HepG2 (cell line): ENCODE results near the gene APBB2. TPM values are rescaled to one million over a fixed set of nuclear protein-coding genes. Genes with fewer than 3 reads are reported as not detected.

Source experiments
- ATAC-seq: fragments of 200-7000 bp; cut with Tn5 transposase; 3 replicates; pipeline ENCODE4 v1.9.1; 2020; ENCODE audit warnings: mild to moderate bottlenecking, moderate library complexity
- BruUV-seq: library from RNA; stranded (reverse); fragments of 400-500 nt; replicated peaks from 2 replicates; lab custom pipeline; 2021; lab: Mats Ljungman, UMichigan
- CTCF ChIA-PET: fragments of 300-600 bp; formaldehyde crosslinking; extraction: SDS; loops from one replicate; lab custom pipeline; 2021; ENCODE audit warnings: low total read pairs, inconsistent platforms, low intra/inter-chr PET ratio; lab: Yijun Ruan, JAX
- POLR2A ChIA-PET: fragments of 350-600 bp; sonication (Branson Sonifier 250); formaldehyde crosslinking; loops from one replicate; lab custom pipeline; 2020; ENCODE audit warnings: antibody characterized with exemption, inconsistent platforms; lab: Yijun Ruan, JAX
- DNase-seq: peaks from one replicate; pipeline ENCODE4 v3.0.0-alpha.2; 2015; ENCODE audit warnings: low spot score
- FAIRE-seq: peaks from 3 replicates; lab custom pipeline; 2011; peaks lifted over from hg19 to GRCh38; lab: Jason Lieb, UNC
- H2AFZ ChIP-seq: one replicate; pipeline ENCODE4 v1.6.1; 2011; ENCODE audit warnings: low read length, inconsistent platforms
- H3K27ac ChIP-seq: fragments of 300-600 bp; 3 replicates; pipeline ENCODE4 v1.8.0; 2011; ENCODE audit warnings: mixed run types, mild to moderate bottlenecking, mixed read lengths, low read length, inconsistent platforms; ENCODE audit not compliant: insufficient read depth; ENCODE audit errors: extremely low read length
- H3K27me3 ChIP-seq, 2 experiments: fragments of 200-600 bp in 1 of 2; 2 replicates in 1 of 2; 3 replicates in 1 of 2; pipeline versions ENCODE4 v1.6.0 to v1.8.0; 2011; ENCODE audit warnings: low read length in 2 of 2, mild to moderate bottlenecking in 2 of 2, moderate library complexity in 2 of 2, inconsistent platforms in 1 of 2; ENCODE audit not compliant: insufficient read depth in 2 of 2, control insufficient read depth in 1 of 2
- H3K36me3 ChIP-seq, 2 experiments: fragments of 200-600 bp in 1 of 2; replicated peaks in 1 of 2; 2 replicates in 1 of 2; 3 replicates in 1 of 2; pipeline versions ENCODE4 v1.5.1 to v1.8.0; 2011; ENCODE audit warnings: low read length in 2 of 2, inconsistent platforms in 1 of 2; ENCODE audit not compliant: insufficient read depth in 2 of 2, control insufficient read depth in 1 of 2
- H3K4me1 ChIP-seq: 2 replicates; pipeline ENCODE4 v1.5.1; 2012; ENCODE audit warnings: low read length, inconsistent platforms; ENCODE audit not compliant: insufficient read depth
- H3K4me2 ChIP-seq: 2 replicates; pipeline ENCODE4 v1.6.0; 2011; ENCODE audit warnings: low read depth, low read length, inconsistent platforms
- H3K4me3 ChIP-seq, 3 experiments: fragments of 200-600 bp in 1 of 3; sonication (generic), shearing (Covaris generic) in 1 of 3; replicated peaks in 1 of 3; 2 replicates each; pipeline ENCODE4 v1.5.1; 2011 to 2016; ENCODE audit warnings: low read length in 3 of 3, inconsistent platforms in 2 of 3, low read depth in 2 of 3, mild to moderate bottlenecking in 2 of 3, control low read depth in 1 of 3, mixed read lengths in 1 of 3; ENCODE audit not compliant: insufficient read depth in 1 of 3
- H3K79me2 ChIP-seq: one replicate; pipeline ENCODE4 v1.6.1; 2011; ENCODE audit warnings: low read length, inconsistent platforms; ENCODE audit not compliant: insufficient read depth
- H3K9ac ChIP-seq: 2 replicates; pipeline ENCODE4 v1.6.0; 2011; ENCODE audit warnings: mild to moderate bottlenecking, low read depth, low read length, inconsistent platforms; ENCODE audit not compliant: insufficient read depth
- H3K9me3 ChIP-seq: 2 replicates; pipeline ENCODE4 v1.5.1; 2012; ENCODE audit warnings: mild to moderate bottlenecking, low read length
- H4K20me1 ChIP-seq: 2 replicates; pipeline ENCODE4 v1.6.0; 2011; ENCODE audit warnings: inconsistent platforms, mild to moderate bottlenecking, low read length, moderate library complexity; ENCODE audit not compliant: insufficient read depth
- ADNP ChIP-seq: sonication (generic); formaldehyde crosslinking; IDR thresholded peaks from 2 replicates; pipeline ENCODE4 v1.4.0; 2020; ENCODE audit warnings: missing genetic modification reagents
- HNF4A ChIP-seq: sonication (generic); formaldehyde crosslinking; IDR thresholded peaks from 2 replicates; pipeline ENCODE4 v1.4.0; 2020; ENCODE audit warnings: missing genetic modification reagents
- HNF4G ChIP-seq, 2 experiments: sonication (generic) in 1 of 2; formaldehyde crosslinking in 1 of 2; IDR thresholded peaks; 2 replicates each; pipeline versions ENCODE4 v1.4.0 to v1.6.1; 2011 to 2020; ENCODE audit warnings: borderline replicate concordance in 2 of 2, low read depth in 2 of 2, mild to moderate bottlenecking in 2 of 2, low read length in 1 of 2, missing genetic modification reagents in 1 of 2, moderate library complexity in 1 of 2
- HOXA5 ChIP-seq: sonication (generic); formaldehyde crosslinking; IDR thresholded peaks from 2 replicates; pipeline ENCODE4 v1.4.0; 2020; ENCODE audit warnings: missing genetic modification reagents
- NR2C2 ChIP-seq: sonication (generic); formaldehyde crosslinking; IDR thresholded peaks from 2 replicates; pipeline ENCODE4 v1.4.0; 2020; ENCODE audit warnings: missing genetic modification reagents, mild to moderate bottlenecking, moderate library complexity, borderline replicate concordance
- NR2F6 ChIP-seq, 2 experiments: IDR thresholded peaks; 2 replicates each; pipeline ENCODE4 v1.6.1; 2016; ENCODE audit warnings: antibody characterized with exemption in 1 of 2, mild to moderate bottlenecking in 1 of 2
- SALL1 ChIP-seq: sonication (generic); formaldehyde crosslinking; IDR thresholded peaks from 2 replicates; pipeline ENCODE4 v1.8.0; 2022; ENCODE audit warnings: mild to moderate bottlenecking, missing genetic modification reagents
- TEAD3 ChIP-seq: optimal IDR thresholded peaks from 2 replicates; pipeline ENCODE3; 2016; ENCODE audit warnings: borderline replicate concordance
- ZKSCAN5 ChIP-seq: sonication (generic); formaldehyde crosslinking; IDR thresholded peaks from 2 replicates; pipeline ENCODE4 v1.5.1; 2020; ENCODE audit warnings: mild to moderate bottlenecking, missing genetic modification reagents
- ZNF687 ChIP-seq: sonication (generic); formaldehyde crosslinking; IDR thresholded peaks from 2 replicates; pipeline ENCODE4 v1.5.1; 2020; ENCODE audit warnings: mild to moderate bottlenecking, missing genetic modification reagents, moderate library complexity
- WGBS: methylation state at CpG from one replicate; pipeline ENCODE4 v1.1.6; 2017; ENCODE audit warnings: low lambda C conversion rate; 5-methylcytosine and 5-hydroxymethylcytosine counted together
- in situ Hi-C: cut with HindIII; loops from 2 replicates; pipeline ENCODE4 v1.10.0; 2017; ENCODE audit warnings: low pct_unique_long_range_greater_than_20kb; ENCODE audit not compliant: extremely low pct_ligation_motif_present
- intact Hi-C: fragments of 100-400 bp; cut with micrococcal nuclease; formaldehyde crosslinking; loops from one replicate; pipeline ENCODE4 v1.10.0; 2022; ENCODE audit not compliant: unreplicated experiment
- polyA plus RNA-seq, 8 experiments: library from polyadenylated mRNA; depleted of rRNA in 3 of 8; stranded (reverse) in 7 of 8; unstranded in 1 of 8; fragments of >200 nt; fragmentation: Illumina TruSeq in 4 of 8; extraction: Trizol in 4 of 8; gene quantifications; 2 replicates each; pipeline versions ENCODE4 v1.2.1 to v1.2.3, GENCODE V29; 2011 to 2016; ENCODE audit warnings: low read depth in 4 of 8, missing spikeins in 1 of 8, mixed read lengths in 1 of 8; ENCODE audit not compliant: insufficient read depth in 1 of 8
- total RNA-seq, 5 experiments: library from RNA; depleted of rRNA; stranded (reverse); fragments of >200 nt; fragmentation: Illumina TruSeq; extraction: Trizol; gene quantifications; 2 replicates each; pipeline ENCODE4 v1.2.3, GENCODE V29; 2016; ENCODE audit warnings: low read depth in 1 of 5

APBB2 gene
- total and polyA plus RNA-seq, 2 of the 13 experiments (the other 11 are each of a cell fraction or from before 2014, with no cell fraction given): 11.7 to 17.0 TPM

- in situ Hi-C loops (loop anchor here (10.0 kb wide), 1 partner anchor 85 kb away; no protein-coding TSS in a partner anchor), intact Hi-C loops (loop anchor here (5.0 kb wide), 3 partner anchors 33 to 133 kb away; no protein-coding TSS in a partner anchor)
- H3K27ac ChIP-seq: peak overlapping the region; percentile 33
- CTCF ChIA-PET: no interaction called here
- POLR2A ChIA-PET: no interaction called here
- H3K4me1 ChIP-seq: peaks cover 54% of the 10 kb centered on the region
- no peak for ATAC-seq
- no peak for TF ChIP-seq HOXA5 (CRISPR knock-in tag)
- TF ChIP-seq TEAD3 (CRISPR knock-in tag): peak; percentile 12
- no peak for TF ChIP-seq ADNP (CRISPR knock-in tag)
- TF ChIP-seq ZNF687 (CRISPR knock-in tag): peak; percentile 23; the same call in 1 of the 2 replicates
- peak; percentile 72; the same call in 1 of the 2 replicates for TF ChIP-seq ZKSCAN5
- TF ChIP-seq HNF4A (CRISPR knock-in tag): peak; percentile 28
- TF ChIP-seq NR2F6 (IDR thresholded peaks at IDR 0.05): no peak; the same call in 1 of the 2 replicates
- peak; percentile 63 for TF ChIP-seq NR2F6 (CRISPR knock-in tag; IDR thresholded peaks at IDR 0.05)
- 0 out of 2 replicates have a peak, but pooled peaks have one; percentile 20 for TF ChIP-seq NR2C2 (CRISPR knock-in tag)
- peak; percentile 18; the same call in 1 of the 2 replicates for TF ChIP-seq SALL1 (CRISPR knock-in tag)
- 0 out of 2 replicates have a peak, but pooled peaks have one; percentile 12 for TF ChIP-seq HNF4G (IDR thresholded peaks at IDR 0.05; ENCODE audit: borderline replicate concordance, low read depth, low read length)
- no peak for TF ChIP-seq HNF4G (CRISPR knock-in tag; IDR thresholded peaks at IDR 0.05; ENCODE audit: borderline replicate concordance, low read depth)
- peaks cover 78% of the 10 kb centered on the region for H3K79me2 ChIP-seq
- H3K4me2 ChIP-seq: peak overlapping the region; percentile 52
- no peak for DNase-seq
- H3K9ac ChIP-seq: peak overlapping the region; percentile 23; the same call in 1 of the 2 replicates
- BruUV-seq: no TSS peak
- H2AFZ ChIP-seq: no peak overlapping the region
- H3K27me3 ChIP-seq: no peaks in the 10 kb centered on the region; a peak in 1 of 5 replicates
- WGBS: 46% methylated on average over 9 of the region's 9 CpGs
- peak; percentile 12 for FAIRE-seq
- H3K4me3 ChIP-seq: 0 out of 6 replicates have a peak overlapping the region, but pooled peaks of 1 of the 3 experiments have one; percentile 24
- no peaks in the 10 kb centered on the region for H3K9me3 ChIP-seq
- no peaks in the 10 kb centered on the region for H4K20me1 ChIP-seq
- H3K36me3 ChIP-seq: no peaks in the 10 kb centered on the region
These were observed 4.4 kb downstream of the APBB2 start for GRCh38 chr4:41209901-41210300.
